ENCODE measurements around the gene HERC2.
"Not testable (repeated sequence)": the region's sequence is repeated elsewhere in the genome, so short reads cannot be mapped to it uniquely, and the experiment has no call there.

Gene HERC2

DNA sequence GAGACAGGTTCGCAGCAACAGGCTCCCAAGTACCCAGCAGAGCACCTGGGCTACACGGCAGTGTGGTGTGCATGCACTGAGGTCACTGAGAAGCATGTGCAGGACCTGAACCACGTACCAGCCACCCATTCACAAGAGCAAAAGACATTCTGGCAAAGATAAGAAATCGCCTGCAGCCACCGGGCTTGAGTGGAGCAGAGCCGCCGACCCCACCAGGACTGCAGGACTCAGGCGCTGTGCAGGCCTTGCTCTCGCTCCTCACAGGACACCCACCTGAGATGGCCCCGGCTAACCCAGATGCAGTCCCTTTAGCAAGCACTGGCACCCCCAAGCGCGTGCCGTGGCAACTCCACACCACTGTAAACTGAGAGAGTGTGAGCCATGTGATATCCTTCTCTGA lies 190.6 kb downstream of the HERC2 start:
- H3K36me3 ChIP-seq (ENCODE audit: control insufficient read depth, insufficient read depth, low read length): peaks cover 60% of the 10 kb centered on the region
- 95% methylated on average over 10 to 13 of the region's 13 CpGs for WGBS, 2 experiments (ENCODE audit: insufficient coverage in 2 of 2)

DNA sequence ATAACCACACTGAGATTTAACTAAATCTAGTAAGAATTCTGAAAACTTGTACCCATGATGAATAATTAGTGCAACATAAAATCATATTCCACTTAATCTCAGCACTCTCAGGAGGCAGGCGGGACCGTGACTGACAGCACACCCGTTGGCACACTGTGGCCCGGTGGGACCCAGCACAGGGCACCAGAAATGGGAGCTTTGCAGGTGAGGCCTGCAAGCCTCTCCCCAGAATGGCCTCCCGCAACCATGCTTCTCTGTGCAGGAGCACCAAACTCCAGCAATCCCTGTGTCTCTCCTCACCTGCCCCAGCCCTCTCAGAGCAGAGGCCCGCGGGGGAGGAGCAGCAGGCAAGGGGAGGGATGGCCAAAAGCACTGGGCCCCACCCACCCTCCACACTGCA lies 191.3 kb downstream of the HERC2 start:
- 77 to 95% methylated on average over 2 to 6 of the region's 7 CpGs for WGBS, 2 experiments (ENCODE audit: insufficient coverage in 2 of 2)
- H3K4me3 ChIP-seq (ENCODE audit: extremely low read depth, insufficient read depth, low read length, poor library complexity, severe bottlenecking): no peak overlapping the region
- no peaks in the 10 kb centered on the region for H3K9me3 ChIP-seq (ENCODE audit: control insufficient read depth, low read length)
- H3K4me1 ChIP-seq (ENCODE audit: control insufficient read depth, insufficient read depth, low read length, poor library complexity, severe bottlenecking): no peaks in the 10 kb centered on the region
- H3K27ac ChIP-seq (ENCODE audit: low read depth, low read length, severe bottlenecking): no peak overlapping the region
- H3K36me3 ChIP-seq (ENCODE audit: control insufficient read depth, insufficient read depth, low read length): peaks cover 62% of the 10 kb centered on the region

More for the DNA sequence above, 190.6 kb downstream of the HERC2 start:
- Histone ChIP-seq H3K4me3 (ENCODE audit: extremely low read depth, insufficient read depth, low read length, poor library complexity, severe bottlenecking) (no peak overlapping the region), H3K4me1 (ENCODE audit: control insufficient read depth, insufficient read depth, low read length, poor library complexity, severe bottlenecking) (no peaks in the 10 kb centered on the region), H3K9me3 (ENCODE audit: control insufficient read depth, low read length) (no peaks in the 10 kb centered on the region), H3K27ac (ENCODE audit: low read depth, low read length, severe bottlenecking) (no peak overlapping the region)

DNA sequence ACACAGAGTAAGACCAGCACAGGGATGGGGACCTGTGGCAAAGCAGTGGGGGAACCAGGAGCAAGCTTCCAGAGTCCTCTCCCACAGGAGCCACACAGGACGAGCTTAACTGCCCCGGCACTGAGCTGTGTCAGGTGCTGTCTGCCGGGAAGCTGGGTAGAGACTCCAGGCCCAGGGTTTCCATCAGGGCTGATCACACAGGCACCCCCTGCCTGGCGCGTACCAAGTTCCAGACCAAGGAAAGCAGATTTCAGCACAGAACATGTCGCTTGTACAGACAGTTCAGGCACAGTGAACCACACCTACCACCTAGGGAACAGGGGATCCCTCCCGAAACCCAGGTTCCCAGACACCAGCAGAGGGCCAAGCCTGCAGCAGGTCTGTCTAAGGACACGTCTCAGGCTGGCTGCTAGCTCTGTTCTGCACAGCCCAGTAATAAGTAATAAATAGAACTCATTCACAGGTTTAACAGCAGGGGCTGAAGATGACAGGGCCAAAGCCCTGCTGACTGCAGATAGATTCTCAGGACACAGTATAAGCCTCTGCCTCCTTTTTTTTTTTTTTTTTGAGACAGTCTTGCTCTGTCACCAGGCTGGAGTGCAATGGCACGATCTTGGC lies 192.6 kb downstream of the HERC2 start:
- Histone ChIP-seq H3K36me3 (ENCODE audit: control insufficient read depth, insufficient read depth, low read length) (peaks cover 62% of the 10 kb centered on the region), H3K4me1 (ENCODE audit: control insufficient read depth, insufficient read depth, low read length, poor library complexity, severe bottlenecking) (no peaks in the 10 kb centered on the region)
- 96 to 99% methylated on average over 7 to 8 of the region's 9 CpGs for WGBS, 2 experiments (ENCODE audit: insufficient coverage in 2 of 2)

DNA sequence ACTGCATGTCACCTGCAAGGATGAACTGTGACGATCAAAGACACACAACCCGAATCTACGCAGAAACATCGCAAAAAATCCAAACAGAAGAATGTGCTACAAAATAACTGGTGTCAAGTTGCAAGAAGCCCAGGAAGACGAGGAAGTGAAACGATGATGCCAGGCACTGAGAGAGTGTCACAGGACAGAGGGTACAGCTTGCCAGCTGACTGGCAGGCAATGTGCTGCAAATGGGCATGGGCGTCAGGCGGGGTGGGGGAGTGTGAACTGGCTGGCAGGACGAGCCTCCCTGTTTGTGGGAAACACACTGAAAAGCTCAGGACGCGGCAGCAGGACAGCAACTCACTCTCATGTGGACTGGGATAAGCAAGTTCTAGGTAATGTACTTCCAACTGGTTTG lies 193.9 kb downstream of the HERC2 start:
- Histone ChIP-seq H3K27ac (ENCODE audit: low read depth, low read length, severe bottlenecking) (no peak overlapping the region), H3K4me3 (ENCODE audit: extremely low read depth, insufficient read depth, low read length, poor library complexity, severe bottlenecking) (no peak overlapping the region), H3K9me3 (ENCODE audit: control insufficient read depth, low read length) (no peaks in the 10 kb centered on the region), H3K36me3 (ENCODE audit: control insufficient read depth, insufficient read depth, low read length) (peaks cover 71% of the 10 kb centered on the region), H3K4me1 (ENCODE audit: control insufficient read depth, insufficient read depth, low read length, poor library complexity, severe bottlenecking) (peaks cover 5% of the 10 kb centered on the region)
- WGBS, 2 experiments (ENCODE audit: insufficient coverage in 2 of 2): 93% methylated on average over 10 to 11 of the region's 11 CpGs

More for the DNA sequence above, 192.6 kb downstream of the HERC2 start:
- no peaks in the 10 kb centered on the region for H3K9me3 ChIP-seq (ENCODE audit: control insufficient read depth, low read length)
- no peak overlapping the region for H3K27ac ChIP-seq (ENCODE audit: low read depth, low read length, severe bottlenecking)
- no peak overlapping the region for H3K4me3 ChIP-seq (ENCODE audit: extremely low read depth, insufficient read depth, low read length, poor library complexity, severe bottlenecking)

DNA sequence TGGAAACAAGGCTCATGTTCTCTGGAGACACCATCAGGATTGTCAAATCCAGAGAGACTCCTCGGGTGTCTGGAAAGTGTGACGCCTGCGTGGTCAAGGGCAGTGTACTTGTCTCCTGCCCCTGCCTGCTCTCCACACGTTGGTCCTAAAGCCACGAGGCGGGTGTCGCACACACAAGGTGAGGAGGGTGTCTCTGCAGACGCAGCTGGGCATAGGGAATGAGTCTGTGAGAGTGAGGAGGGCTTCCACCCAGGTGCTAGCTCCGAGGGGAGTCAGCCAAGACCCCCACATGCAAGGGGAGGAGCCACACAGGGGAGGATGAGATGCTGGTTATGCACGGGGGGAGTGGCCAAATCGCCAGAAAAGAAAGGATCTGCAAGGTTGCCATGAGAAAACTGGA lies 194.9 kb downstream of the HERC2 start:
- Histone ChIP-seq H3K4me3 (ENCODE audit: extremely low read depth, insufficient read depth, low read length, poor library complexity, severe bottlenecking) (no peak overlapping the region), H3K36me3 (ENCODE audit: control insufficient read depth, insufficient read depth, low read length) (peaks cover 70% of the 10 kb centered on the region), H3K9me3 (ENCODE audit: control insufficient read depth, low read length) (no peaks in the 10 kb centered on the region), H3K27ac (ENCODE audit: low read depth, low read length, severe bottlenecking) (no peak overlapping the region), H3K4me1 (ENCODE audit: control insufficient read depth, insufficient read depth, low read length, poor library complexity, severe bottlenecking) (peaks cover 5% of the 10 kb centered on the region)
- WGBS, 2 experiments (ENCODE audit: insufficient coverage in 2 of 2): 75 to 82% methylated on average over 5 to 9 of the region's 11 CpGs

DNA sequence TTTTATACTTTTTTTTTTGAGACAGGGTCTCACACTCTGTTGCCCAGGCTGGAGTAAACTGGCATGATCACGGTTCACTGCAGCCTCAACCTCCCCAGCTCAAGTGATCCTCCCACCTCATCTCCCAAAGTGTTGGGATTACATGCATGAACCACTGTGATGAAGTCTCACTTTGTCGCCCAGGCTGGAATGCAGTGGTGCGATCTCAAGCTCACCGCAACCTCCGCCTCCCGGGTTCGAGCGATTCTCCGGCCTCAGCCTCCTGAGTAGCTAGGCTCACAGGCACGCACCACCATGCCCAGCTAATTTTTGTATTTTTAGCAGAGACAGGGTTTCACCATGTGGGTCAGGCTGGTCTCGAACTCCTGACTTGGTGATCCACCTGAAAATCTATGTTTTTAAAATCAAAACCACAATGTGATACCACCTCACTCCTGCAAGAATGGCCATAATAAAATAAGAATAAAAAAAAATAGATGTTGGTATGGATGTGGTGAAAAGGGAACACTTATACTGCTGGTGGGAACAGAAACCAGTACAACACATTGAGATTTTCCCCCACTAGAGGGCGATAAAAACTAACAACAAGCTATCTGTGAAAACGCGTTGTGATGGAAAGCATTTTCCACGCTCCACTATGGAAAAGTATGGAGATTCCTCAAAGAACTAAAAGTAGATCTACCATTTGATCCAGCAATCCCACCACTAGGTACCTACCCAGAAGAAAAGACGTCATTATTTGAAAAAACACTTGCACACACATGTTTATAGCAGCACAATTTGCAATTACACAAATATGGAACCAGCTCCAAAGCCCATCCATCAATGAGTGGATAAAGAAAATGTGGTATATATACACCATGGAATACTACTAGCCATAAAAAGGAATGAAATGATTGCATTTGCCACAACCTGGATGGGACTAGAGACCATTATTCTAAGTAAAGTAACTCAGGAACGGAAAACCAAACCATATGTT lies 196.0 kb downstream of the HERC2 start:
- WGBS, 2 experiments (ENCODE audit: insufficient coverage in 2 of 2): 70 to 85% methylated on average over 9 to 16 of the region's 17 CpGs
- Histone ChIP-seq H3K36me3 (ENCODE audit: control insufficient read depth, insufficient read depth, low read length) (peaks cover 67% of the 10 kb centered on the region), H3K4me3 (ENCODE audit: extremely low read depth, insufficient read depth, low read length, poor library complexity, severe bottlenecking) (no peak overlapping the region), H3K9me3 (ENCODE audit: control insufficient read depth, low read length) (no peaks in the 10 kb centered on the region), H3K27ac (ENCODE audit: low read depth, low read length, severe bottlenecking) (no peak overlapping the region), H3K4me1 (ENCODE audit: control insufficient read depth, insufficient read depth, low read length, poor library complexity, severe bottlenecking) (peaks cover 5% of the 10 kb centered on the region)

DNA sequence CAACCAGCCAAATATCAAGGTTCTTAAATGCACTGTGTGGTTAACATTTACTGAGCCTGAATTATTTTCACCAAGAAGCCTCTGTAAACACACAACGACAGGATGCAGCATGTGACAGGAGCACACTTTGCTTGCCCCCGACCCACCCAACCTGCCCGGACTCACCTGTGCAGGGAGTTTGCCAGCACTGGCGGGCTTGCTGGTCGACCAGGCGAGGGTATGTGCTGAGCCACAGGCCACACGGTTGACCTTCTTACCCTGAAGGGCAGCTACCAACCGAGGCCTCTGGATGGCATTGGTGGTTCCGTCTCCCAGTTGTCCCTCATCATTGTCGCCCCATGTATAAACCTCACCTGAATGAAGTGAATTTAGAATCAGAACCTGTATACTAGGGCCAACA lies 197.1 kb downstream of the HERC2 start:
- 96 to 97% methylated on average over 9 to 10 of the region's 10 CpGs for WGBS, 2 experiments (ENCODE audit: insufficient coverage in 2 of 2)
- Histone ChIP-seq H3K4me1 (ENCODE audit: control insufficient read depth, insufficient read depth, low read length, poor library complexity, severe bottlenecking) (peaks cover 5% of the 10 kb centered on the region), H3K36me3 (ENCODE audit: control insufficient read depth, insufficient read depth, low read length) (peaks cover 70% of the 10 kb centered on the region), H3K4me3 (ENCODE audit: extremely low read depth, insufficient read depth, low read length, poor library complexity, severe bottlenecking) (no peak overlapping the region), H3K27ac (ENCODE audit: low read depth, low read length, severe bottlenecking) (no peak overlapping the region), H3K9me3 (ENCODE audit: control insufficient read depth, low read length) (no peaks in the 10 kb centered on the region)

DNA sequence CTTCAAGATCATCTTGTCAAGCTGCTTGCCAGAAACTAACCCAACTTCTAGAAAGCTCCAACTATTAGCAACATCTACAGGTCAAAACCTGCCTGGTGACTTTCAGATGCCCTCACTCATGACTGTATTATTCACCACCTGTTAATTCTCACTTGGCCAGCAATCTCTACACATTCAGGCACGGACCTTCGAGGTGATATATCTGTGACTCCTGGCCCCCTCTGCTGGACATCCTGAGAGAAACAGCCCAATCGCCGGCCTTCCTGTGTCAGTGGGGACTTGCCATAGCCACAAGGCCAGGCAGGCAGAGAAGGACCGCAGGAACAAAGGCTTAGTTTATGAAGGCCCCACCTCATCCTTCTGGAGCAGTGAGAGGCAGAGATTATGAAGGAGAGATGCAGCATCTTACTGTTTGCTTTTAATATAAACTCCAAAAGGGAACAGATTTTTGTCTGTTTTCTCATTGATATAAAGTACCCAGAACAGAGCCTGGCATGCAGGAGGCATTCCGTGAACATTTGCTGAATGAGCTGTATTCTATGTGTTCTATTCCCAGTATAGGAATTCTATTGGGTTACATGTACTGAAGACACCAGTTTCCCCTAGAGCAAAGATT lies 198.5 kb downstream of the HERC2 start:
- 62% methylated on average over 2 of the region's 6 CpGs; no CpG with 5 or more reads in 1 of the 2 experiments for WGBS, 2 experiments (ENCODE audit: insufficient coverage in 2 of 2)
- Histone ChIP-seq H3K36me3 (ENCODE audit: control insufficient read depth, insufficient read depth, low read length) (peaks cover 71% of the 10 kb centered on the region), H3K9me3 (ENCODE audit: control insufficient read depth, low read length) (no peaks in the 10 kb centered on the region), H3K4me1 (ENCODE audit: control insufficient read depth, insufficient read depth, low read length, poor library complexity, severe bottlenecking) (peaks cover 5% of the 10 kb centered on the region), H3K4me3 (ENCODE audit: extremely low read depth, insufficient read depth, low read length, poor library complexity, severe bottlenecking) (no peak overlapping the region), H3K27ac (ENCODE audit: low read depth, low read length, severe bottlenecking) (no peak overlapping the region)

DNA sequence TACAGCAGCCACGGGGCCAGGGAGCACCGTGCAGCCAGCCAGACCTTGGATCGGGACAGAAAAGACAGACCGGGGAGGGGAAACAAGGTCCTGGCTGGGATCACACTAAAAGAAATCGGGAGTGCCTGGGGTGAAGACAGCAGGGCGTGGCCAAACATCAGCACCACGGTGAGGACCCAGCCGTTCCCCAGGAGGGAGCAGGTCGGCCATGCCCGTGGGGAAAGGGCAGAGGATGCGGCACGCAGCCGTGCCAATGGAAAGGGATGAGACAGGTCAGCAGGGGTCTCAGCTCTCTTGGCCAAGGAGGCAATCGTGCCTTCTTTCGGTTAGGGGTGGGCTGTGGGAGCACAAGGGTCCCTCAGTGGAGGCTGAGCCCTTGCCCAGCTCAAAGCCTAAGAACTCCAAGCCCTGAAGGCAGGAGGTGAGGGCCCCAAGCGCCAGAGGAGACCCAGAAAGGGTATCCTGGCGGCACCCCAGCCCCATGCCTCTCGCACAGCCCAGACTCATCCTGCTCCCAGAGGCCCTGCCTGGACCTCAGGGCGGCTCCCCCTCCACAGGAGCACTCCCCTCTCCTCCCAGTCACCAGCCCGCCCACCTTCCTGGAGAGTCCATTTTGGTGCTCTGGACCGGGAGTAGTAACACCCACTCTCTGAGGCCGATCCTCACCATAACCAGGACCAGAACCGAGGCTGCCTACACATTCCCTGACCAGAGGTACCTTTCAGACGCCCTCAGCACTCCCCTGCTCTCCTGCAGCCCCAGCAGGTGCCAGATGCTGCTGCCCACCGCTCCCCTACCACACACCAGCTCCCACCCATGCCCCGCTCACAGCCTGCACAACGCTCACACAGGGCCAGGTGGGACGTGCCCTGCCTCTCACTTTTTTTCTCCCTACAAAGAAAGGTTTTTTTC lies 199.7 kb downstream of the HERC2 start:
- Histone ChIP-seq H3K36me3 (ENCODE audit: control insufficient read depth, insufficient read depth, low read length) (peaks cover 78% of the 10 kb centered on the region), H3K4me3 (ENCODE audit: extremely low read depth, insufficient read depth, low read length, poor library complexity, severe bottlenecking) (no peak overlapping the region)
- WGBS, 2 experiments (ENCODE audit: insufficient coverage in 2 of 2): 90 to 91% methylated on average over 25 to 27 of the region's 28 CpGs

DNA sequence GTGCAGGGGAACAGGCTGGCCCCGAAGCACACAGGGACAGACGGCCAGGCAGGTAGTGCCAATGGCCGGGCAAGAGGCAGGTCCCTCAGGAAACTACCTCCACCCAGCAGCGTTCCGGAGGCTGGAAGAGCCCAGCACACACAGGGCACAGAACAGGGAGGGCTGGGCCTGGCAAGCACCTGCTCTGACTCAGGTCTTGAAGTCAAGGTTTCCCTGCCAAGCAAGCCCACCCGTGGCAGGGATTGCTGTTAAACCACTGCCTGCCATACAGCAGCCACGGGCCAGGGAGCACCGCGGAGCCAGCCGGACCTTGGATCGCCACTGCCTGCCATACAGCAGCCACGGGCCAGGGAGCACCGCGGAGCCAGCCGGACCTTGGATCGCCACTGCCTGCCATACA lies 200.4 kb downstream of the HERC2 start:
- H3K27ac ChIP-seq (ENCODE audit: low read depth, low read length, severe bottlenecking); H3K4me3 ChIP-seq (ENCODE audit: extremely low read depth, insufficient read depth, low read length, poor library complexity, severe bottlenecking); H3K4me1 ChIP-seq (ENCODE audit: control insufficient read depth, insufficient read depth, low read length, poor library complexity, severe bottlenecking); H3K9me3 ChIP-seq (ENCODE audit: control insufficient read depth, low read length): not testable (repeated sequence)
- peaks cover 80% of the 10 kb centered on the region for H3K36me3 ChIP-seq (ENCODE audit: control insufficient read depth, insufficient read depth, low read length)
- WGBS, 2 experiments (ENCODE audit: insufficient coverage in 2 of 2): 97 to 100% methylated on average over 3 to 5 of the region's 16 CpGs

More for the DNA sequence above, 199.7 kb downstream of the HERC2 start:
- Histone ChIP-seq H3K4me1 (ENCODE audit: control insufficient read depth, insufficient read depth, low read length, poor library complexity, severe bottlenecking) (peaks cover 5% of the 10 kb centered on the region), H3K9me3 (ENCODE audit: control insufficient read depth, low read length) (no peaks in the 10 kb centered on the region), H3K27ac (ENCODE audit: low read depth, low read length, severe bottlenecking) (no peak overlapping the region)
